ENCODE data around the gene THADA. TPM values are rescaled to one million over a fixed set of nuclear protein-coding genes. Genes with fewer than 3 reads are reported as not detected.

THADA gene
- total and polyA plus RNA-seq, 2 donors (not counting 3 experiments of a cell fraction or from before 2014, with no cell fraction given): 22.6 to 25.3 TPM

DNA sequence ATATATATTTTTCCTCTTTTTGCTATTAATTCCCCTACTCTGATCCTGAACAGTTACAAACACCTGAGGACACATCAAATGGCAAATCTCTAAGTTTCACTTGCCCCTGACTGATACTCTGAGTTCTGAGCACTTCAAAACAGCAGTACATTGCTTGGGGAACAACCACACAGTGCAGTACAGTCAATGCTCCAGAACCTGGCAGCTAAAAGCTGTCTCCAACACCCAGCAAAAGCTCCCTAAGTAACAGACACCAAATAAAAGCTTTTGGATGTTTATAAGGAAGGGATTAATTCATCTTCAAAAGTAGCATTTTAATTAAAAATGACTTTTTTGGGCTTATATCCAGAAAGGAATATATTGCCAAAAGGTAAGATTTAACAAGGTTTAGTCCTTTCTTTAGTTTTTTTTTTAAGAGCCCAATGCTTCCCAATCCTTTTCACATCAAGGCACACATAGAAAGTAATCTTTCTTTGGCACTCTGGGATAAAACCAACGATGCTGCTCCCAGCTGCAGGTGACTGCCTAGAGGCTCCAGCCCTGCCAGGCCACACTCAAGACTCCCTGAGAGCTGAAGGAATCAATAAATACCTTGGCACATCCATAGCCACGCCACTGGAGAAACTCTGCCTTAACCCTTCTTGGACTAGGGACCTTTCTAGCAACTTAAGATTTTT, 204.5 kb downstream of the THADA start:
- ChIA-PET CTCF (no interaction called here), POLR2A (no interaction called here)
- dilution Hi-C loops (cut with MboI; ENCODE audit: extremely low pct_ligation_motif_present, low sequenced_read_pairs): no loop called here
- intact Hi-C loops (cut with micrococcal nuclease): no loop called here
- no peaks in the 10 kb centered on the region for H3K79me2 ChIP-seq (ENCODE audit: control insufficient read depth, insufficient read depth, low read length)
- H3K9me1 ChIP-seq (replicated peaks; ENCODE audit: control insufficient read depth, extremely low read depth, insufficient read depth, low read length): no peaks in the 10 kb centered on the region
- H3K27me3 ChIP-seq (ENCODE audit: control insufficient read depth in 2 of 2, insufficient read depth in 2 of 2, low read length in 2 of 2): no peaks in the 10 kb centered on the region
- peaks cover 7% of the 10 kb centered on the region for H3K4me1 ChIP-seq (ENCODE audit: control insufficient read depth, extremely low read depth, insufficient read depth, low read length)
- H3K4me2 ChIP-seq (ENCODE audit: insufficient read depth, low read length): no peak overlapping the region
- no peak for TF ChIP-seq EZH2 (IDR thresholded peaks at IDR 0.05; ENCODE audit: borderline replicate concordance, low read depth, low read length, severe bottlenecking)
- TF ChIP-seq JUN (IDR thresholded peaks at IDR 0.05; ENCODE audit: borderline replicate concordance, insufficient read depth, insufficient read length, low read depth): no peak
- TF ChIP-seq POLR2AphosphoS5 (IDR thresholded peaks at IDR 0.05; ENCODE audit: insufficient read depth, low read depth, low read length): no peak
- no peak overlapping the region for H2AFZ ChIP-seq (ENCODE audit: low read depth, low read length)
- no peak overlapping the region for H3K27ac ChIP-seq (ENCODE audit: insufficient read depth, low read depth, low read length)
- H3K36me3 ChIP-seq (ENCODE audit: control insufficient read depth in 2 of 2, extremely low read depth in 1 of 2, insufficient read depth in 2 of 2, low read length in 2 of 2): no peaks in the 10 kb centered on the region
- no peak overlapping the region for H3K4me3 ChIP-seq (replicated peaks in 1 of 3; ENCODE audit: insufficient read depth in 1 of 3, low read depth in 1 of 3, low read length in 3 of 3)
- H4K20me1 ChIP-seq (replicated peaks; ENCODE audit: control insufficient read depth, extremely low read depth, insufficient read depth, low read length): no peaks in the 10 kb centered on the region
- DNase-seq (ENCODE audit: low read depth, low spot score) (no peak), FAIRE-seq (no peak)
- H3K9me3 ChIP-seq (replicated peaks; ENCODE audit: control insufficient read depth, insufficient read depth, low read length): no peaks in the 10 kb centered on the region
- H3K9ac ChIP-seq (replicated peaks; ENCODE audit: extremely low read depth, insufficient read depth, low read length): no peak overlapping the region
- BruUV-seq (replicated peaks): no TSS peak

DNA sequence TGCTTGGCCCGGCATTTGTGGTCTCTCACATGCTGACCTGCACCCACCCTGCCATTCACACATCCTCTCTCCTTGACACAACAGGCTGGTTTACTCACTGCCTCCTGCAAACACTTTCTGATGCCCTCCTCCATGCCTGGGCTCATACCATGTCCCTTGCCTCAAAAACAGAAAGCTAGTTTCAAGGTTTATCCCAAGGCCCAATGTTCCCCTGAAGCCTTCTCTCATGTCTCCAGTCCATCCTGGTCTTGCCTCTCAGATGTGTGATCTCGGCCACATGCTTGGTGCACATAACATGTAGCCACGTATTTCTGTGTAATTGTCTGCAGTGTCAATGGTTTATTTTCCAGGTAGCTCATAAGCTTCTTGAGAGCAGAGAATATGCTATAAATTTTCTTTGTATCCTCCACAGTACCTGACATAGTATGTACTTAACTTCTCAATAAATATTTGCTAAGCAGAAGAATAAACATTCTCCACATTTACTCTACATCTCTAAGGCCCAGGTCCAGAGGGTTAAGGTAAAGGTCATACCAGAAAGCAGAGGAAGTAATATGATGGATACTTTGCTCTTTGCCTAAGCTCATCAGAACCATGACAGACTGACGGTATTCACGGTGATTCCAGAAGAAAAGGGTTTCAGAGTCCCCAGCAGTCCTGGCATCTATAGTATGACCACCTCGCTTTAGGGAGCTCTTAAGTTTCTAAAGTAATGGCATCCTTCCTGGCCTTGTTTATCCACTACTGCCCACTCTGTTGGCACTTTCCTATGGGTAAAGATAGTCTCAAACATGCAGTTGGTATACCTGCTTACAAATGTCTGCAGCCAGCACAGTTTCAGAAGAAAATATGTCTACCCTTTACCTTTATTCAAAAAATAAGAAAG, 206.0 kb downstream of the THADA start:
- peaks cover 7% of the 10 kb centered on the region for H3K4me1 ChIP-seq (ENCODE audit: control insufficient read depth, extremely low read depth, insufficient read depth, low read length)
- H4K20me1 ChIP-seq (replicated peaks; ENCODE audit: control insufficient read depth, extremely low read depth, insufficient read depth, low read length): no peaks in the 10 kb centered on the region
- DNase-seq (ENCODE audit: low read depth, low spot score): no peak
- no peaks in the 10 kb centered on the region for H3K79me2 ChIP-seq (ENCODE audit: control insufficient read depth, insufficient read depth, low read length)
- no peak overlapping the region for H3K4me3 ChIP-seq (replicated peaks in 1 of 3; ENCODE audit: insufficient read depth in 1 of 3, low read depth in 1 of 3, low read length in 3 of 3)
- no TSS peak for BruUV-seq (replicated peaks)
- dilution Hi-C loops (cut with MboI; ENCODE audit: extremely low pct_ligation_motif_present, low sequenced_read_pairs): no loop called here
- POLR2A ChIA-PET: no interaction called here
- H3K27ac ChIP-seq (ENCODE audit: insufficient read depth, low read depth, low read length): no peak overlapping the region
- no peaks in the 10 kb centered on the region for H3K36me3 ChIP-seq (ENCODE audit: control insufficient read depth in 2 of 2, extremely low read depth in 1 of 2, insufficient read depth in 2 of 2, low read length in 2 of 2)
- H3K9me3 ChIP-seq (replicated peaks; ENCODE audit: control insufficient read depth, insufficient read depth, low read length): no peaks in the 10 kb centered on the region
- no peak overlapping the region for H3K9ac ChIP-seq (replicated peaks; ENCODE audit: extremely low read depth, insufficient read depth, low read length)
- no peak overlapping the region for H3K4me2 ChIP-seq (ENCODE audit: insufficient read depth, low read length)
- FAIRE-seq: no peak
- H3K27me3 ChIP-seq (ENCODE audit: control insufficient read depth in 2 of 2, insufficient read depth in 2 of 2, low read length in 2 of 2): no peaks in the 10 kb centered on the region
- no peak overlapping the region for H2AFZ ChIP-seq (ENCODE audit: low read depth, low read length)
- intact Hi-C loops (cut with micrococcal nuclease): no loop called here
- TF ChIP-seq, protein P1, sequence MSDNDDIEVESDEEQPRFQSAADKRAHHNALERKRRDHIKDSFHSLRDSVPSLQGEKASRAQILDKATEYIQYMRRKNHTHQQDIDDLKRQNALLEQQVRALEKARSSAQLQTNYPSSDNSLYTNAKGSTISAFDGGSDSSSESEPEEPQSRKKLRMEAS (IDR thresholded peaks at IDR 0.05; ENCODE audit: insufficient read depth, insufficient read length): no peak
- TF ChIP-seq JUN (IDR thresholded peaks at IDR 0.05; ENCODE audit: borderline replicate concordance, insufficient read depth, insufficient read length, low read depth) (no peak), EZH2 (IDR thresholded peaks at IDR 0.05; ENCODE audit: borderline replicate concordance, low read depth, low read length, severe bottlenecking) (no peak), FOS (IDR thresholded peaks at IDR 0.05; ENCODE audit: borderline replicate concordance, insufficient read depth, low read length) (no peak), POLR2A (IDR thresholded peaks at IDR 0.05; ENCODE audit: low read depth, low read length) (no peak)
- no peaks in the 10 kb centered on the region for H3K9me1 ChIP-seq (replicated peaks; ENCODE audit: control insufficient read depth, extremely low read depth, insufficient read depth, low read length)
- CTCF ChIA-PET: interaction anchor here (1.5 to 2.1 kb wide), 2 partner anchors 9 to 121 kb away, joined by 3 to 7 read pairs; no protein-coding TSS in a partner anchor

All from endothelial cell of umbilical vein (primary cell).